Nephron (organoid): ENCODE results near the gene MAP7.
A peak's percentile ranks its signal among the peaks of the same experiment; 100 is the strongest.

Experiments used
- H3K27ac Mint-ChIP-seq, 3 experiments: 2 replicates each; pipeline ENCODE4 v1.8.0; 2020; ENCODE audit warnings: mixed read lengths in 3 of 3, mild to moderate bottlenecking in 2 of 3, moderate library complexity in 1 of 3
- H3K27me3 Mint-ChIP-seq: 2 replicates; pipeline ENCODE4 v1.8.0; 2021; ENCODE audit warnings: low read depth, mild to moderate bottlenecking, moderate library complexity, mixed read lengths
- H3K36me3 Mint-ChIP-seq: 2 replicates; pipeline ENCODE4 v1.8.0; 2020; ENCODE audit warnings: low read depth, mixed read lengths
- H3K4me1 Mint-ChIP-seq: 2 replicates; pipeline ENCODE4 v1.8.0; 2020; ENCODE audit warnings: mixed read lengths
- H3K4me3 Mint-ChIP-seq, 3 experiments: 2 replicates each; pipeline ENCODE4 v1.8.0; 2020; ENCODE audit warnings: mild to moderate bottlenecking in 3 of 3, mixed read lengths in 3 of 3, moderate library complexity in 2 of 3
- H3K9me3 Mint-ChIP-seq: 2 replicates; pipeline ENCODE4 v1.8.0; 2020; ENCODE audit warnings: mixed read lengths
- TF ChIP-seq, protein P1 (sequence below), 3 experiments: fragments of 200-600 bp; sonication (generic); IDR thresholded peaks; one replicate each; pipeline ENCODE4 v1.5.0; 2021; ENCODE audit warnings: antibody characterized with exemption in 3 of 3; ENCODE audit not compliant: unreplicated experiment in 3 of 3

Gene MAP7

DNA sequence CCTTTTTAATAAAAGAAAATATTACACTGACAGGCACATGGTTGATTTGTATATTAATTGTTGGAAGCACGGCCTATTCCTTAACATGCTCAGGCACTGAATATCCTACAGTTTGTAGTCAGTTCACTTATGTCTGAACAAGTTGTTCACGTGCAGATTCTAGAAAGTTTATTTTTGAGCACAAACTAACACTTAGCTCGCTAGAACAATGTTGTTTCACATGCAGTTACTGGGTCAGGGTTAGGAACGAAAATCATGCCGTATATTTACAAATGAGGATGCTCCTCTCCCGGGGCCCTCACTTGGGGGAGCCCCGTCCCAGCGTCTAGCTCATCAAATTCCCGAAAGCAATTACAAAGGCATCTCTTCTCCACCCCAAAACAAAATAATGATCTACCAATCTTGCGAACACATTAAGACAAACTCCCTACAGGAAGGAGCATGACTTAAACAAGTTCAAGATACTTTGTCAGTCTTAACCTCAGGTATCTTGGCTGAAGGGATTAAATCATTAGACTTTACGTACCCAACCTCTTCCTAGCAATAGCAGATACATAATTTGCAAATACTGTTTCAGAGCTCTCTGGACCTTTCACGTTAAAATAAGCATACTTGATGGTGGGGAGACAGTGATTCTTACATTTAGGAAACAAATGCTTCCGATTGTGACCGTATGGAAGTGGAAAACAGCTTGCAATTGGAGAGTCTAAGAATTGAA, 1.5 kb downstream of the MAP7 start:
- H3K4me1 Mint-ChIP-seq: peaks cover 19% of the 10 kb centered on the region
- peak overlapping the region in 2 of 3 experiments; percentile 9 to 77 for H3K27ac Mint-ChIP-seq
- TF ChIP-seq, protein P1, sequence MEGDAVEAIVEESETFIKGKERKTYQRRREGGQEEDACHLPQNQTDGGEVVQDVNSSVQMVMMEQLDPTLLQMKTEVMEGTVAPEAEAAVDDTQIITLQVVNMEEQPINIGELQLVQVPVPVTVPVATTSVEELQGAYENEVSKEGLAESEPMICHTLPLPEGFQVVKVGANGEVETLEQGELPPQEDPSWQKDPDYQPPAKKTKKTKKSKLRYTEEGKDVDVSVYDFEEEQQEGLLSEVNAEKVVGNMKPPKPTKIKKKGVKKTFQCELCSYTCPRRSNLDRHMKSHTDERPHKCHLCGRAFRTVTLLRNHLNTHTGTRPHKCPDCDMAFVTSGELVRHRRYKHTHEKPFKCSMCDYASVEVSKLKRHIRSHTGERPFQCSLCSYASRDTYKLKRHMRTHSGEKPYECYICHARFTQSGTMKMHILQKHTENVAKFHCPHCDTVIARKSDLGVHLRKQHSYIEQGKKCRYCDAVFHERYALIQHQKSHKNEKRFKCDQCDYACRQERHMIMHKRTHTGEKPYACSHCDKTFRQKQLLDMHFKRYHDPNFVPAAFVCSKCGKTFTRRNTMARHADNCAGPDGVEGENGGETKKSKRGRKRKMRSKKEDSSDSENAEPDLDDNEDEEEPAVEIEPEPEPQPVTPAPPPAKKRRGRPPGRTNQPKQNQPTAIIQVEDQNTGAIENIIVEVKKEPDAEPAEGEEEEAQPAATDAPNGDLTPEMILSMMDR (IDR thresholded peaks at IDR 0.05; ENCODE audit: unreplicated experiment in 3 of 3): no peak
- H3K4me3 Mint-ChIP-seq: peak overlapping the region; percentile 81 to 85 (median 84)
- no peaks in the 10 kb centered on the region for H3K9me3 Mint-ChIP-seq
- H3K27me3 Mint-ChIP-seq: peaks cover 79% of the 10 kb centered on the region
- no peaks in the 10 kb centered on the region for H3K36me3 Mint-ChIP-seq

DNA sequence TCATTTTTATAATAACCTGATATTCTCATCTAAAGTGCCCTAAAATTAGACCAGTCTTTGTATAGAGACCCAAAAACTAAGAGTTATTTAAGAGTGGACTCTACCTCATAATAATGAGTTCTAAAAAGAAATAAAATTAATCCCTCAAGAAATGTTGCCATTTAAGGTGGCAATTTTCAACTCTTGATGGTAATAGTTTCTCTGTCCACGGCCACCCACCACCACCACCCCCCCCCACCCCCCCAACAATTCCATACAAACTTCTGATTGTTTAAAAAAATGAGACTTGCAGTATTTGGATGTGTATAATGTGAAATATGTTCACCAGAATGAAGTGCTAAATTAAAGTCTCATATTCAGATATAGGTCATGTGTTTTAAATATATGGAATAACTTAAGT, 2.4 kb downstream of the MAP7 start:
- H3K36me3 Mint-ChIP-seq: no peaks in the 10 kb centered on the region
- H3K4me1 Mint-ChIP-seq: peaks cover 19% of the 10 kb centered on the region
- TF ChIP-seq, protein P1 (IDR thresholded peaks at IDR 0.05; ENCODE audit: unreplicated experiment in 3 of 3): no peak

DNA sequence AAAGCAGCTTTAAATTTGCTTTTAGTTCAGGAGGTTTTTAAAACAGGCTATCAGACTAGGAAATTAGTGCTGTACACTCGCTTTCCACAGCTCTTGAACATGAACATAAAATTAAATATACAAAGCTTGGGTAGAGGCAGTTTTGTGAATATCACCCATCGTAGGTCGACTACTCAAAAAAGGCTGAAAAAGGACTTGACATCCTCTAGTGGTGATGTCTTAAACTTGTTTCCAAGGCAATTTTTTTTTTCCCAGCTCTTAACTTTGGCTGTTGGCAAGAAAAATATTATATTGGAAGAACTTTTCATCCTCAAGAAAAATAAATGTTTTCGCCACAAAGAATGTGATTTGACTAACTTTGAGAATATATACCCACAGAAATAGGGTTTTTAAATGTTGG, 2.9 kb downstream of the MAP7 start:
- Mint-ChIP-seq H3K36me3 (no peaks in the 10 kb centered on the region), H3K27ac (no peak overlapping the region), H3K9me3 (no peaks in the 10 kb centered on the region), H3K4me1 (peaks cover 16% of the 10 kb centered on the region), H3K27me3 (peaks cover 65% of the 10 kb centered on the region), H3K4me3 (peak overlapping the region in 1 of 3 experiments; percentile 7)
- TF ChIP-seq, protein P1 (IDR thresholded peaks at IDR 0.05; ENCODE audit: unreplicated experiment in 3 of 3): peak; percentile 62 to 65 (median 63)

More for the DNA sequence above, 2.4 kb downstream of the MAP7 start:
- Mint-ChIP-seq H3K9me3 (no peaks in the 10 kb centered on the region), H3K27me3 (peaks cover 70% of the 10 kb centered on the region), H3K4me3 (peak overlapping the region in 1 of 3 experiments; percentile 81), H3K27ac (no peak overlapping the region)

DNA sequence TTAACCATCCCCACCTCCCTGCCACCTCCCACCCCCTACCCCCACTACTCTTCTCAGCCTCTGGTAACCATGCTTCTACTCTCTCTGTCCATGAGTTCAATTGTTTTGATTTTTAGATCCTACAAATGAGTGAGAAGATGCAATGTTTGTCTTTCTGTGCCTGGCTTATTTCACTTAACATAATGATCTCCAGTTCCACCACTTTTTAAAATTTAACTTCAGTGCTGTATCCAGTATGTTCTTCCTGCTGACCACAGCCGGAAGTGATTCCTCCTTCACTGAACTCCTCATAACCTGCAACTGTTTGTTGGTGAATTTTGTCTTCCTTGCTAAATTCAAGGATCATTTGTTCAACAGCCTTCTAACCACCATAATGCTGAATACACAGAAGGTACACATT, 3.9 kb downstream of the MAP7 start:
- peak overlapping the region in 2 of 3 experiments; percentile 14 to 48 for H3K27ac Mint-ChIP-seq
- peaks cover 10% of the 10 kb centered on the region for H3K4me1 Mint-ChIP-seq
- no peaks in the 10 kb centered on the region for H3K9me3 Mint-ChIP-seq
- peaks cover 56% of the 10 kb centered on the region for H3K27me3 Mint-ChIP-seq
- TF ChIP-seq, protein P1 (IDR thresholded peaks at IDR 0.05; ENCODE audit: unreplicated experiment in 3 of 3): no peak
- no peak overlapping the region for H3K4me3 Mint-ChIP-seq
- H3K36me3 Mint-ChIP-seq: no peaks in the 10 kb centered on the region

DNA sequence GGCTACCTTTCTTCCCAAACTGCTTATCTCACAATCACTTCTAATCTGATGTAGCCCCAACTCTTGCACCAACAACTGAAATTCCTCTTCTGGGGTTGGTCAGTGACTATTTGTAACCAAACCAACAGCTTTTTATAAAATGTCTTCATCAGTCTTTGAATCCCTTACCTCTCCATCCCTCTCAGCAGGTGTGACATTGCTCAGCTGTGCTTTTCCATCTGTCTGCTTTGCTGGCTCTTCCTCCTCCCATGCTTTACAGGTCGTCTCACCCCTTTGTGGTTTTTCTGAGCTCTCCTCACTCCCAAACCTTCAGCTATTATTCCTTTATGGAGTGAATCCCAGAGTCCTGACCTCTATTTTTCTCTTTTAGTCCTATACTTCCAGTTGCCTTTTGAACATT, 5.9 kb downstream of the MAP7 start:
- H3K27ac Mint-ChIP-seq: peak overlapping the region in 1 of 3 experiments; percentile 18
- H3K4me1 Mint-ChIP-seq: peaks cover 9% of the 10 kb centered on the region
- no peak overlapping the region for H3K4me3 Mint-ChIP-seq
- H3K36me3 Mint-ChIP-seq: no peaks in the 10 kb centered on the region
- no peaks in the 10 kb centered on the region for H3K9me3 Mint-ChIP-seq
- peaks cover 46% of the 10 kb centered on the region for H3K27me3 Mint-ChIP-seq
- TF ChIP-seq, protein P1 (IDR thresholded peaks at IDR 0.05; ENCODE audit: unreplicated experiment in 3 of 3): no peak

DNA sequence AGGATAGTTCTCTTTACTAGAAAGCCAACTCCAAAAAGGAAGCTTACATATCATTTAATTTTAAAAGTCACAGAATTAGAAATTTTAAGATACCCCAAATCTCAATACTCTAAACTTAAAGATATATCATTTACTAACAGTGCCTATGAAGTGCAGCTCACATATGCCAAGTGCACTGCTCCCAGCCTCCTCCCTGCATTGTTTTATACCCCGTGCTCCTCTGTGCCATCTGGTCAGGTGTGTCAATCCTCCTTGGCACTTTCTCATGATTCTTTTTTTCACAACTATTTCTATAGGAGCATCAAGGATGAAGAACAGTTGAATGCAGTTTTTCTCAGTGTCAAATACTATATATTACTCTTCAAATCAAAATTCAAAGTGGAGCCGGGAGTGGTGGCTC, 8.8 kb downstream of the MAP7 start:
- H3K36me3 Mint-ChIP-seq: no peaks in the 10 kb centered on the region
- no peak overlapping the region for H3K27ac Mint-ChIP-seq
- peaks cover 17% of the 10 kb centered on the region for H3K27me3 Mint-ChIP-seq
- TF ChIP-seq, protein P1 (IDR thresholded peaks at IDR 0.05; ENCODE audit: unreplicated experiment in 3 of 3): no peak
- no peak overlapping the region for H3K4me3 Mint-ChIP-seq
- H3K4me1 Mint-ChIP-seq: peaks cover 5% of the 10 kb centered on the region
- H3K9me3 Mint-ChIP-seq: no peaks in the 10 kb centered on the region
